ENCODE data around the gene AQP3. TPM values are rescaled to one million over a fixed set of nuclear protein-coding genes. Genes with fewer than 3 reads are reported as not detected.

Gene AQP3
- total and polyA plus RNA-seq, 2 of the 4 experiments (the other 2 are of a cell fraction) = 3.8 to 12.2 TPM

DNA sequence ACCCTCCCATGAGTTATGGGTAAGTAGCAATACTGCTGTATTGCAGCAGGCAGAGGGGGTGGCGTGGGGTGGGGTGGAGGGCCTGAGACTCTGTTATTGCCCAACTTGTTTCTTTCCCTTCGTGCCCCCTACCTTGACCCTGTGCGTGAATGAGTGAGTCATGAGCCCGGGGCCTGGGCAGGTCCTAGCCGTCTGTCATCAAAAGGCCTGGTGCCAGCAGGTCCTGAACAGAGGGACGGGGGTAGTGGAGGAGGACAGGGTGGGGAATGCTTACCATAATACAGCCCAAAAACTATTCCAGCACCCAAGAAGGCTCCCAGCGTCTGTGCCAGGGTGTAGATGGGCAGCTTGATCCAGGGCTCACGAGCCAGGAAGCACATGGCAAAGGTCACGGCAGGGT is 4.3 kb downstream of the AQP3 start:
- H3K79me1 ChIP-seq (ENCODE audit: low read depth in 1 of 2, low read length in 2 of 2) = no peaks in the 10 kb centered on the region
- DNase-seq (peak; percentile 16), ATAC-seq (ENCODE audit: low read depth) (no peak)
- H4K20me1 ChIP-seq (ENCODE audit: insufficient read depth, low read length) = no peaks in the 10 kb centered on the region
- intact Hi-C loops (cut with micrococcal nuclease) (no loop called here), dilution Hi-C loops (cut with HindIII; ENCODE audit: low sequenced_read_pairs, unreplicated experiment) (no loop called here), in situ Hi-C loops (cut with MboI; ENCODE audit: low sequenced_read_pairs) (no loop called here)
- no peak overlapping the region for H2BK5ac ChIP-seq (ENCODE audit: low read depth, low read length, poor library complexity, severe bottlenecking)
- 93% methylated on average over 2 of the region's 9 CpGs; no CpG with 5 or more reads in 1 of the 2 experiments for WGBS, 2 experiments (ENCODE audit: extremely low coverage in 2 of 2, insufficient read length in 1 of 2)
- H4K91ac ChIP-seq (ENCODE audit: insufficient read depth, low read depth, low read length) = no peak overlapping the region
- H3K4ac ChIP-seq (ENCODE audit: low read depth, low read length) = no peak overlapping the region
- H3K23ac ChIP-seq (ENCODE audit: low read depth, low read length) = no peak overlapping the region
- peaks cover 11% of the 10 kb centered on the region for H3K27me3 ChIP-seq (ENCODE audit: control insufficient read depth, insufficient read depth, low read length)
- H3K9ac ChIP-seq (ENCODE audit: low read depth, low read length) = no peak overlapping the region
- no peaks in the 10 kb centered on the region for H3K9me3 ChIP-seq (ENCODE audit: control insufficient read depth, insufficient read depth, low read length)
- no peak overlapping the region for H3K18ac ChIP-seq (ENCODE audit: low read depth, low read length)
- H4K5ac ChIP-seq (ENCODE audit: low read depth, low read length) = no peak overlapping the region
- TF ChIP-seq NFE2L2 (IDR thresholded peaks at IDR 0.05; ENCODE audit: low read depth, low read length) (no peak), RCOR1 (IDR thresholded peaks at IDR 0.05; ENCODE audit: insufficient replicate concordance, low read length) (no peak), RAD21 (IDR thresholded peaks at IDR 0.05; ENCODE audit: low read length) (no peak), CEBPB (IDR thresholded peaks at IDR 0.05; ENCODE audit: low read depth, low read length) (peak; percentile 57; the same call in 1 of the 2 replicates), MXI1 (IDR thresholded peaks at IDR 0.05; ENCODE audit: borderline replicate concordance, low read depth, low read length) (no peak), CHD1 (IDR thresholded peaks at IDR 0.05; ENCODE audit: low read depth, low read length) (no peak), FOS (IDR thresholded peaks at IDR 0.05; ENCODE audit: low read depth, low read length) (0 out of 2 replicates have a peak, but pooled peaks have one; percentile 3), SMC3 (IDR thresholded peaks at IDR 0.05; ENCODE audit: low read depth, low read length) (no peak)
- TF ChIP-seq, protein P1, sequence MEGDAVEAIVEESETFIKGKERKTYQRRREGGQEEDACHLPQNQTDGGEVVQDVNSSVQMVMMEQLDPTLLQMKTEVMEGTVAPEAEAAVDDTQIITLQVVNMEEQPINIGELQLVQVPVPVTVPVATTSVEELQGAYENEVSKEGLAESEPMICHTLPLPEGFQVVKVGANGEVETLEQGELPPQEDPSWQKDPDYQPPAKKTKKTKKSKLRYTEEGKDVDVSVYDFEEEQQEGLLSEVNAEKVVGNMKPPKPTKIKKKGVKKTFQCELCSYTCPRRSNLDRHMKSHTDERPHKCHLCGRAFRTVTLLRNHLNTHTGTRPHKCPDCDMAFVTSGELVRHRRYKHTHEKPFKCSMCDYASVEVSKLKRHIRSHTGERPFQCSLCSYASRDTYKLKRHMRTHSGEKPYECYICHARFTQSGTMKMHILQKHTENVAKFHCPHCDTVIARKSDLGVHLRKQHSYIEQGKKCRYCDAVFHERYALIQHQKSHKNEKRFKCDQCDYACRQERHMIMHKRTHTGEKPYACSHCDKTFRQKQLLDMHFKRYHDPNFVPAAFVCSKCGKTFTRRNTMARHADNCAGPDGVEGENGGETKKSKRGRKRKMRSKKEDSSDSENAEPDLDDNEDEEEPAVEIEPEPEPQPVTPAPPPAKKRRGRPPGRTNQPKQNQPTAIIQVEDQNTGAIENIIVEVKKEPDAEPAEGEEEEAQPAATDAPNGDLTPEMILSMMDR (conservative IDR thresholded peaks at IDR 0.05; ENCODE audit: low read depth, low read length) = no peak
- TF ChIP-seq, protein P2, sequence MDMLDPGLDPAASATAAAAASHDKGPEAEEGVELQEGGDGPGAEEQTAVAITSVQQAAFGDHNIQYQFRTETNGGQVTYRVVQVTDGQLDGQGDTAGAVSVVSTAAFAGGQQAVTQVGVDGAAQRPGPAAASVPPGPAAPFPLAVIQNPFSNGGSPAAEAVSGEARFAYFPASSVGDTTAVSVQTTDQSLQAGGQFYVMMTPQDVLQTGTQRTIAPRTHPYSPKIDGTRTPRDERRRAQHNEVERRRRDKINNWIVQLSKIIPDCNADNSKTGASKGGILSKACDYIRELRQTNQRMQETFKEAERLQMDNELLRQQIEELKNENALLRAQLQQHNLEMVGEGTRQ (IDR thresholded peaks at IDR 0.05; ENCODE audit: low read depth, low read length) = no peak
- no peak overlapping the region for H2AK9ac ChIP-seq (replicated peaks; ENCODE audit: low read depth, low read length, poor library complexity)
- no peak overlapping the region for H2AK5ac ChIP-seq (ENCODE audit: low read depth, low read length)
- peaks cover 7% of the 10 kb centered on the region for H3K9me1 ChIP-seq (ENCODE audit: insufficient read depth, low read length)
- no peak overlapping the region for H4K8ac ChIP-seq (ENCODE audit: low read depth in 2 of 2, low read length in 2 of 2)
- H2AFZ ChIP-seq (replicated peaks; ENCODE audit: low read length, poor library complexity) = peak overlapping the region; percentile 23
- H3K4me3 ChIP-seq (ENCODE audit: insufficient read depth, low read depth, low read length) = no peak overlapping the region
- H3K4me1 ChIP-seq (ENCODE audit: control insufficient read depth, insufficient read depth, low read length) = peaks cover 10% of the 10 kb centered on the region
- no peak overlapping the region for H3K56ac ChIP-seq (ENCODE audit: extremely low read depth, insufficient read depth, low read length)
- ChIA-PET CTCF (no interaction called here), POLR2A (ENCODE audit: unreplicated experiment) (no interaction called here)
- H2BK120ac ChIP-seq (ENCODE audit: low read depth, low read length) = no peak overlapping the region
- no TSS peak for BruUV-seq (replicated peaks)
- no peak overlapping the region for H3K4me2 ChIP-seq (ENCODE audit: low read depth, low read length)
- H2BK20ac ChIP-seq (ENCODE audit: low read depth, low read length) = no peak overlapping the region
- H3K27ac ChIP-seq (ENCODE audit: insufficient read depth, low read length) = no peak overlapping the region
- H3K14ac ChIP-seq (replicated peaks; ENCODE audit: low read depth, low read length) = no peak overlapping the region
- no peaks in the 10 kb centered on the region for H3K36me3 ChIP-seq (ENCODE audit: control insufficient read depth, insufficient read depth, low read length)
- H2BK15ac ChIP-seq (ENCODE audit: low read depth, low read length) = no peak overlapping the region
